GM04503 (cell line): Measurements from ENCODE around the gene CGB7.

ENCODE experiments used
- DNase-seq: peaks from one replicate; pipeline ENCODE4 v3.0.0-alpha.2; 2012; ENCODE audit warnings: low read depth

The CGB7 gene

GRCh38 chr19:49016067-49016839, 41.3 kb downstream of the CGB7 start:
- DNase-seq = no peak

- DNase-seq = no peak
These were observed 42.7 kb downstream of the CGB7 start for GRCh38 chr19:49014870-49015255.

GRCh38 chr19:49014123-49014869, 43.3 kb downstream of the CGB7 start:
- DNase-seq = no peak

- no peak for DNase-seq
These were observed 46.4 kb downstream of the CGB7 start for GRCh38 chr19:49011194-49011593.

- no peak for DNase-seq
These were observed 47.1 kb downstream of the CGB7 start for GRCh38 chr19:49010453-49010852.

- DNase-seq = no peak
These were observed 47.7 kb downstream of the CGB7 start for GRCh38 chr19:49009828-49010227.

GRCh38 chr19:49006905-49007304, 50.6 kb downstream of the CGB7 start:
- DNase-seq = no peak

GRCh38 chr19:49004964-49005614, 52.5 kb downstream of the CGB7 start:
- no peak for DNase-seq
